HEK293 (cell line): ENCODE data around the gene TSPAN3.

Source experiments
- CTCF ChIA-PET: fragments of 350-600 bp; formaldehyde crosslinking; extraction: SDS; loops from one replicate; lab custom pipeline; 2021; ENCODE audit warnings: antibody characterized with exemption; lab: Yijun Ruan, JAX
- POLR2A ChIA-PET: fragments of 300-600 bp; formaldehyde crosslinking; extraction: SDS; loops from one replicate; lab custom pipeline; 2020; ENCODE audit warnings: antibody characterized with exemption, inconsistent platforms; lab: Yijun Ruan, JAX
- H3K27ac ChIP-seq: fragments of 200-500 bp; sonication (Bioruptor generic); 2 replicates; pipeline ENCODE4 v1.5.1; 2014; ENCODE audit warnings: low read depth, low read length, control low read depth, inconsistent platforms; ENCODE audit errors: extremely low read depth
- H3K36me3 ChIP-seq, 2 experiments: fragments of 200-500 bp in 1 of 2; sonication (Bioruptor generic) in 1 of 2; 1 replicate in 1 of 2; 2 replicates in 1 of 2; pipeline ENCODE4 v1.5.1; 2014 to 2017; ENCODE audit warnings: inconsistent platforms in 2 of 2, low read length in 2 of 2; ENCODE audit not compliant: control insufficient read depth in 2 of 2, insufficient read depth in 1 of 2
- H3K4me1 ChIP-seq: fragments of 200-500 bp; sonication (Bioruptor generic); 2 replicates; pipeline ENCODE4 v1.5.1; 2014; ENCODE audit warnings: mild to moderate bottlenecking, low read length, inconsistent platforms; ENCODE audit not compliant: control insufficient read depth, insufficient read depth
- H3K4me3 ChIP-seq: 2 replicates; pipeline ENCODE4 v1.5.1; 2011; ENCODE audit warnings: low read depth, mild to moderate bottlenecking, control low read depth, low read length, moderate library complexity
- H3K9me3 ChIP-seq: fragments of 200-500 bp; sonication (Bioruptor generic); 2 replicates; pipeline ENCODE4 v1.5.1; 2014; ENCODE audit warnings: low read depth, low read length, inconsistent platforms; ENCODE audit not compliant: control insufficient read depth, insufficient read depth
- BCL11A ChIP-seq: fragments of 450-650 bp; formaldehyde crosslinking; IDR thresholded peaks from 2 replicates; pipeline ENCODE4 v1.5.1; 2016; ENCODE audit warnings: low read depth, missing biosample characterization, missing genetic modification characterization
- GFI1B ChIP-seq: fragments of 450-650 bp; formaldehyde crosslinking; IDR thresholded peaks from 2 replicates; pipeline ENCODE4 v1.5.1; 2016; ENCODE audit warnings: missing biosample characterization, missing genetic modification characterization
- HOXC10 ChIP-seq: sonication (generic); formaldehyde crosslinking; IDR thresholded peaks from 2 replicates; pipeline ENCODE4 v1.8.1; 2023; ENCODE audit warnings: mild to moderate bottlenecking, missing genetic modification reagents
- KLF9 ChIP-seq: fragments of 450-650 bp; formaldehyde crosslinking; IDR thresholded peaks from 2 replicates; pipeline ENCODE4 v1.5.1; 2016; ENCODE audit warnings: missing biosample characterization, missing genetic modification characterization, low read depth
- SP3 ChIP-seq: fragments of 450-650 bp; formaldehyde crosslinking; IDR thresholded peaks from 2 replicates; pipeline ENCODE4 v1.5.1; 2016; ENCODE audit warnings: missing biosample characterization, missing genetic modification characterization
- ZFHX2 ChIP-seq: fragments of 450-650 bp; formaldehyde crosslinking; conservative IDR thresholded peaks from 2 replicates; pipeline ENCODE4 v1.5.1; 2016; ENCODE audit warnings: missing biosample characterization, missing genetic modification characterization
- ZNF148 ChIP-seq: fragments of 450-650 bp; formaldehyde crosslinking; IDR thresholded peaks from 2 replicates; pipeline ENCODE4 v1.5.0; 2017; ENCODE audit warnings: missing biosample characterization, missing genetic modification characterization, borderline replicate concordance
- ZNF274 ChIP-seq, 2 experiments: fragments of 200-500 bp in 1 of 2; fragments of 450-650 bp in 1 of 2; sonication (Bioruptor generic) in 1 of 2; formaldehyde crosslinking in 1 of 2; IDR thresholded peaks; 2 replicates each; pipeline versions ENCODE4 v1.5.1 to v1.6.1; 2014 to 2016; ENCODE audit warnings: borderline replicate concordance in 1 of 2, inconsistent platforms in 1 of 2, low read length in 1 of 2, missing biosample characterization in 1 of 2, missing genetic modification characterization in 1 of 2
- ZNF555 ChIP-seq: fragments of 450-650 bp; formaldehyde crosslinking; conservative IDR thresholded peaks from 2 replicates; pipeline ENCODE4 v1.5.1; 2017; ENCODE audit warnings: missing biosample characterization, mild to moderate bottlenecking, missing genetic modification characterization, inconsistent platforms
- ZNF776 ChIP-seq: fragments of 450-650 bp; formaldehyde crosslinking; IDR thresholded peaks from 2 replicates; pipeline ENCODE4 v1.5.0; 2017; ENCODE audit warnings: missing biosample characterization, missing genetic modification characterization, borderline replicate concordance
- ZNF777 ChIP-seq: fragments of 450-650 bp; formaldehyde crosslinking; IDR thresholded peaks from 2 replicates; pipeline ENCODE4 v1.5.1; 2017; ENCODE audit warnings: missing biosample characterization, missing genetic modification characterization, borderline replicate concordance
- ZSCAN23 ChIP-seq: fragments of 450-650 bp; formaldehyde crosslinking; IDR thresholded peaks from 2 replicates; pipeline ENCODE4 v1.5.1; 2016; ENCODE audit warnings: missing biosample characterization, missing genetic modification characterization
- TF ChIP-seq, protein P1 (sequence below): sonication (generic); formaldehyde crosslinking; IDR thresholded peaks from 2 replicates; pipeline ENCODE4 v1.8.1; 2022; ENCODE audit warnings: mild to moderate bottlenecking, moderate library complexity, missing genetic modification reagents
- TF ChIP-seq, protein P2 (sequence below): fragments of 450-650 bp; IDR thresholded peaks from 2 replicates; pipeline ENCODE4 v1.5.1; 2018; ENCODE audit warnings: missing biosample characterization, mild to moderate bottlenecking, missing genetic modification characterization
- TF ChIP-seq, protein P3 (sequence below): fragments of 450-650 bp; formaldehyde crosslinking; conservative IDR thresholded peaks from 2 replicates; pipeline ENCODE4 v1.5.1; 2016; ENCODE audit warnings: low read depth, missing biosample characterization, missing genetic modification characterization

TSPAN3 gene

GRCh38 chr15:77045985-77046384, 24.9 kb downstream of the TSPAN3 start:
- Histone ChIP-seq H3K36me3 (peaks cover 78 to 89% of the 10 kb centered on the region in 2 experiments), H3K27ac (no peak overlapping the region), H3K4me1 (no peaks in the 10 kb centered on the region), H3K4me3 (no peak overlapping the region), H3K9me3 (no peaks in the 10 kb centered on the region)
- POLR2A ChIA-PET, result interaction anchor here (1.2 kb wide), 1 partner anchor 25 kb away, joined by 5 read pairs; the partner anchor contains the start of gene TSPAN3
- CTCF ChIA-PET, result interaction anchor here (0.5 to 5.0 kb wide), 6 partner anchors 10 to 188 kb away, joined by 3 to 35 read pairs (median 3); no protein-coding TSS in a partner anchor
- TF ChIP-seq KLF9 (tag by site-specific recombination) (no peak), SP3 (tag by site-specific recombination) (no peak), ZFHX2 (tag by site-specific recombination) (no peak), ZNF148 (no peak), ZNF555 (no peak), BCL11A (tag by site-specific recombination) (no peak), GFI1B (tag by site-specific recombination) (no peak), HOXC10 (CRISPR knock-in tag) (no peak), ZNF776 (tag by site-specific recombination) (no peak), ZSCAN23 (tag by site-specific recombination) (no peak), ZNF777 (tag by site-specific recombination) (no peak), ZNF274 (IDR thresholded peaks at IDR 0.05; ENCODE audit: low read length) (no peak), ZNF274 (tag by site-specific recombination; IDR thresholded peaks at IDR 0.05; ENCODE audit: borderline replicate concordance) (no peak)
- TF ChIP-seq, protein P1, sequence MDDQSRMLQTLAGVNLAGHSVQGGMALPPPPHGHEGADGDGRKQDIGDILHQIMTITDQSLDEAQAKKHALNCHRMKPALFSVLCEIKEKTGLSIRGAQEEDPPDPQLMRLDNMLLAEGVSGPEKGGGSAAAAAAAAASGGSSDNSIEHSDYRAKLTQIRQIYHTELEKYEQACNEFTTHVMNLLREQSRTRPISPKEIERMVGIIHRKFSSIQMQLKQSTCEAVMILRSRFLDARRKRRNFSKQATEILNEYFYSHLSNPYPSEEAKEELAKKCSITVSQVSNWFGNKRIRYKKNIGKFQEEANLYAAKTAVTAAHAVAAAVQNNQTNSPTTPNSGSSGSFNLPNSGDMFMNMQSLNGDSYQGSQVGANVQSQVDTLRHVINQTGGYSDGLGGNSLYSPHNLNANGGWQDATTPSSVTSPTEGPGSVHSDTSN (CRISPR knock-in tag), result no peak
- TF ChIP-seq, protein P2, sequence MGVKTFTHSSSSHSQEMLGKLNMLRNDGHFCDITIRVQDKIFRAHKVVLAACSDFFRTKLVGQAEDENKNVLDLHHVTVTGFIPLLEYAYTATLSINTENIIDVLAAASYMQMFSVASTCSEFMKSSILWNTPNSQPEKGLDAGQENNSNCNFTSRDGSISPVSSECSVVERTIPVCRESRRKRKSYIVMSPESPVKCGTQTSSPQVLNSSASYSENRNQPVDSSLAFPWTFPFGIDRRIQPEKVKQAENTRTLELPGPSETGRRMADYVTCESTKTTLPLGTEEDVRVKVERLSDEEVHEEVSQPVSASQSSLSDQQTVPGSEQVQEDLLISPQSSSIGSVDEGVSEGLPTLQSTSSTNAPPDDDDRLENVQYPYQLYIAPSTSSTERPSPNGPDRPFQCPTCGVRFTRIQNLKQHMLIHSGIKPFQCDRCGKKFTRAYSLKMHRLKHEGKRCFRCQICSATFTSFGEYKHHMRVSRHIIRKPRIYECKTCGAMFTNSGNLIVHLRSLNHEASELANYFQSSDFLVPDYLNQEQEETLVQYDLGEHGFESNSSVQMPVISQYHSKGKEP (tag by site-specific recombination), result no peak
- TF ChIP-seq, protein P3, sequence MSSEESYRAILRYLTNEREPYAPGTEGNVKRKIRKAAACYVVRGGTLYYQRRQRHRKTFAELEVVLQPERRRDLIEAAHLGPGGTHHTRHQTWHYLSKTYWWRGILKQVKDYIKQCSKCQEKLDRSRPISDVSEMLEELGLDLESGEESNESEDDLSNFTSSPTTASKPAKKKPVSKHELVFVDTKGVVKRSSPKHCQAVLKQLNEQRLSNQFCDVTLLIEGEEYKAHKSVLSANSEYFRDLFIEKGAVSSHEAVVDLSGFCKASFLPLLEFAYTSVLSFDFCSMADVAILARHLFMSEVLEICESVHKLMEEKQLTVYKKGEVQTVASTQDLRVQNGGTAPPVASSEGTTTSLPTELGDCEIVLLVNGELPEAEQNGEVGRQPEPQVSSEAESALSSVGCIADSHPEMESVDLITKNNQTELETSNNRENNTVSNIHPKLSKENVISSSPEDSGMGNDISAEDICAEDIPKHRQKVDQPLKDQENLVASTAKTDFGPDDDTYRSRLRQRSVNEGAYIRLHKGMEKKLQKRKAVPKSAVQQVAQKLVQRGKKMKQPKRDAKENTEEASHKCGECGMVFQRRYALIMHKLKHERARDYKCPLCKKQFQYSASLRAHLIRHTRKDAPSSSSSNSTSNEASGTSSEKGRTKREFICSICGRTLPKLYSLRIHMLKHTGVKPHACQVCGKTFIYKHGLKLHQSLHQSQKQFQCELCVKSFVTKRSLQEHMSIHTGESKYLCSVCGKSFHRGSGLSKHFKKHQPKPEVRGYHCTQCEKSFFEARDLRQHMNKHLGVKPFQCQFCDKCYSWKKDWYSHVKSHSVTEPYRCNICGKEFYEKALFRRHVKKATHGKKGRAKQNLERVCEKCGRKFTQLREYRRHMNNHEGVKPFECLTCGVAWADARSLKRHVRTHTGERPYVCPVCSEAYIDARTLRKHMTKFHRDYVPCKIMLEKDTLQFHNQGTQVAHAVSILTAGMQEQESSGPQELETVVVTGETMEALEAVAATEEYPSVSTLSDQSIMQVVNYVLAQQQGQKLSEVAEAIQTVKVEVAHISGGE (tag by site-specific recombination), result no peak
